ENCODE data around the gene ZNF710.

DNA sequence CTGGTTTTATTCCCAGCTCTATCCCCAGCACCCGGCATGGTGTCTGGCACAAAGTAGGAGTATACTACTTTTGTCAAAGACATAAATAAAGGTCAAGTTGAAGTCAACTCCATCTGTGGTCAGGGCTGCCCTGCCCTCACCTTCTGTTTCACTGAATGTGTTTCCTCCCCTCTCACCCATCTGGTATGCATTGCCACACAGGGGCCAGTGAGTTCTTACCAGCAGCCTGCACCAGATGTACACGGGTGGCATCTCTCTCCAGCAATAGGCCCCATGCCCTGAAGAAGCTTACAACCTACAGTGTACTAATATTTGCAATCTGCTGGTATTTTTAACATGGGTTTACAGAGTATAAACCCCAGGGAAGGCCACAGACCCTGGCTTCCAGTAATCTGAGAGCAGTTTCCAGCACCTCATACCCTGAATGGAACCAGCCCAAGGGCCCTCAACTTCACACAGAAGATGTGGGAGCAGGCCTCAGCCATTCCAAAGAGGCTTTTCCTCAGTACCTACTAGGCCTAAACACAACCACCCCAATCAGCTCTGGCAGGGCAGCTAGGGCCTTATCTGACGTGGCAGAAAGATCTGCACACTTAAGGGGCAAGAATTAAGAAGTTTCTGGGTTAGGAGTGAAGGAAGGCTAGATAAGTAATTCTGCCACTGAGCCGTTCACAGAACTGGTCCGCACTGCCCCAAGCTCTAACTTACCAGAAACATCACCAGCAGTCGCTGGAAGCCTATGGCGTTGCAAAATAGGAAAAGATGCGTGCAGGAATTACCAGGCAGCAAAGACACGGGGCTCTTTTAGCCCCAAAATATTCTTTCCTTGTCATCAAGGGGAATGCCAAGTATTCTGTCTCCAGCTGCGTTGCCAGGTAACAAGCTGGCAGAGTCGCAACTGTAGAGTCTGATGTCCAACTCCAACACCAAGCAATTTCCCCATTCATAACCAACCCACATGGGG is 99.0 kb downstream of the ZNF710 start:
- TF ChIP-seq, protein P1, sequence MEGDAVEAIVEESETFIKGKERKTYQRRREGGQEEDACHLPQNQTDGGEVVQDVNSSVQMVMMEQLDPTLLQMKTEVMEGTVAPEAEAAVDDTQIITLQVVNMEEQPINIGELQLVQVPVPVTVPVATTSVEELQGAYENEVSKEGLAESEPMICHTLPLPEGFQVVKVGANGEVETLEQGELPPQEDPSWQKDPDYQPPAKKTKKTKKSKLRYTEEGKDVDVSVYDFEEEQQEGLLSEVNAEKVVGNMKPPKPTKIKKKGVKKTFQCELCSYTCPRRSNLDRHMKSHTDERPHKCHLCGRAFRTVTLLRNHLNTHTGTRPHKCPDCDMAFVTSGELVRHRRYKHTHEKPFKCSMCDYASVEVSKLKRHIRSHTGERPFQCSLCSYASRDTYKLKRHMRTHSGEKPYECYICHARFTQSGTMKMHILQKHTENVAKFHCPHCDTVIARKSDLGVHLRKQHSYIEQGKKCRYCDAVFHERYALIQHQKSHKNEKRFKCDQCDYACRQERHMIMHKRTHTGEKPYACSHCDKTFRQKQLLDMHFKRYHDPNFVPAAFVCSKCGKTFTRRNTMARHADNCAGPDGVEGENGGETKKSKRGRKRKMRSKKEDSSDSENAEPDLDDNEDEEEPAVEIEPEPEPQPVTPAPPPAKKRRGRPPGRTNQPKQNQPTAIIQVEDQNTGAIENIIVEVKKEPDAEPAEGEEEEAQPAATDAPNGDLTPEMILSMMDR (IDR thresholded peaks at IDR 0.05; ENCODE audit: borderline replicate concordance, extremely low read depth, low read length, poor library complexity, severe bottlenecking), result no peak
- no peak for TF ChIP-seq EZH2 (IDR thresholded peaks at IDR 0.05; ENCODE audit: borderline replicate concordance, low read depth, low read length, severe bottlenecking)

All from DND-41 (cell line).